Uterus (tissue), 2 donors: Measurements from ENCODE around the gene CKB.

Experiments used
- CTCF ChIP-seq, 4 experiments: fragments of 200-600 bp in 2 of 4; fragments of 450-650 bp in 2 of 4; sonication (generic) in 2 of 4; IDR thresholded peaks; one replicate each; pipeline ENCODE4 v1.5.1; 2016 to 2019; ENCODE audit warnings: antibody characterized with exemption in 4 of 4, mild to moderate bottlenecking in 2 of 4, moderate library complexity in 1 of 4
- POLR2A ChIP-seq, 2 donors: fragments of 450-650 bp; IDR thresholded peaks; one replicate each; pipeline ENCODE4 v1.6.1; 2016; ENCODE audit warnings: antibody characterized with exemption in 2 of 2, mild to moderate bottlenecking in 1 of 2, moderate library complexity in 1 of 2

- TF ChIP-seq CTCF (IDR thresholded peaks at IDR 0.05) (no peak), POLR2A (IDR thresholded peaks at IDR 0.05) (peak; percentile 79)
Observed at GRCh38 chr14:103522649-103523574, at the start of gene CKB.
